ENCODE data around the gene USF1.

GRCh38 chr1:161089251-161089924 lies 43.6 kb upstream of the USF1 start, which contains the start of gene NECTIN4:
- no peak for TF ChIP-seq CTCF (IDR thresholded peaks at IDR 0.05)
- no peak for TF ChIP-seq ZFX (IDR thresholded peaks at IDR 0.05; ENCODE audit: borderline replicate concordance)
